ENCODE data around the gene SZRD1. TPM values are rescaled to one million over a fixed set of nuclear protein-coding genes. Genes with fewer than 3 reads are reported as not detected.

The SZRD1 gene
- total and polyA plus RNA-seq, 2 of the 4 experiments (the other 2 are of a cell fraction) = 119 to 149 TPM

DNA sequence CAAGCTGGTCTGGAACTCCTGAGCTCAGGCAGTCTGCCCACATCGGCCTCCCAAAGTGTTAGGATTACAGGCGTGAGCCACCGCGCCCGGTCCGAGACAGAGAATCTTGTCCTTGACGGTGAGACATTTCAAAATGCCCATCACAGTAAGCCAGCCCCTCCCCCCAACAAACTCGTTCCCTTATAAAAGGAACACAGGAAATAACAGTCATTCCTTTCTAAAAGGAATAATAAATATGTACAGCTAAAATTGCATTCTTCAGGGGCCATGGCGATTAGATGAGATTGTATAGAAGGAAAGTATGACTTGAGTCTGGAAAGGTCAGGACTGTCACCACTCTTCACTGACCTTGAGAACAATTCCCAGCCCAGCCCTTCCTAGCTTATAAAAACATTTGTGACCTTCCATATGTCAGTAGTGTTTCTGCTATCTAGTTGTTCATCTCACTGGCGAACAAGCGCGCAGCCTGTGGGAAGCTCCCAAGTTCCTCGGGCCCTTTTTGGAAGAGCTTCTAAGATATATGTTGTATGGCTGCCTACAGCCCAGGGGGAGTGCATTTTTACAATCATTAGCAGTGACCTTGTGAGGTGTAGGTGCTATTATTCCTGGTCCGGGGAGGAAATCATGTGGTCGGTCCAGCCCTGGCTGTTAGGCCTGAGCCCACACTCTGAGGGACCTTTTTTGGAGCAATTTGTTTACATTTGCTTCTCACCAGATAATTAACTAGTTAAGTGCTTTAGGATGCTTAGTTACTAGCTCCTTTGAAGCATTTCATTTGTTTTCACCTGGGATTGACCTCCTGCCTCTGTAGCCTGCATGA lies 8.7 kb downstream of the SZRD1 start:
- Histone ChIP-seq H2BK120ac (ENCODE audit: low read depth, low read length) (peak overlapping the region; percentile 93), H4K91ac (ENCODE audit: insufficient read depth, low read depth, low read length) (peak overlapping the region; percentile 94), H3K14ac (replicated peaks; ENCODE audit: low read depth, low read length) (peak overlapping the region; percentile 90), H2AK9ac (replicated peaks; ENCODE audit: low read depth, low read length, poor library complexity) (peak overlapping the region; percentile 84), H3K18ac (ENCODE audit: low read depth, low read length) (peak overlapping the region; percentile 86), H3K4me3 (ENCODE audit: insufficient read depth, low read depth, low read length) (no peak overlapping the region), H4K5ac (ENCODE audit: low read depth, low read length) (peak overlapping the region; percentile 43), H4K20me1 (ENCODE audit: insufficient read depth, low read length) (peaks cover 51% of the 10 kb centered on the region), H3K56ac (ENCODE audit: extremely low read depth, insufficient read depth, low read length) (peak overlapping the region; percentile 64), H3K27ac (ENCODE audit: insufficient read depth, low read length) (peak overlapping the region; percentile 96), H3K4ac (ENCODE audit: low read depth, low read length) (peak overlapping the region; percentile 98), H3K79me1 (ENCODE audit: low read depth in 1 of 2, low read length in 2 of 2) (peaks cover 6 to 52% of the 10 kb centered on the region in 2 experiments), H2BK15ac (ENCODE audit: low read depth, low read length) (peak overlapping the region; percentile 91; the same call in 2 of the 3 replicates), H2AK5ac (ENCODE audit: low read depth, low read length) (peak overlapping the region; percentile 98), H2AFZ (replicated peaks; ENCODE audit: low read length, poor library complexity) (no peak overlapping the region), H3K4me1 (ENCODE audit: control insufficient read depth, insufficient read depth, low read length) (peaks cover 33% of the 10 kb centered on the region), H2BK5ac (ENCODE audit: low read depth, low read length, poor library complexity, severe bottlenecking) (peak overlapping the region; percentile 93), H2BK20ac (ENCODE audit: low read depth, low read length) (peak overlapping the region; percentile 98), H3K9me1 (ENCODE audit: insufficient read depth, low read length) (peaks cover 25% of the 10 kb centered on the region), H3K9me3 (ENCODE audit: control insufficient read depth, insufficient read depth, low read length) (no peaks in the 10 kb centered on the region), H3K9ac (ENCODE audit: low read depth, low read length) (peak overlapping the region; percentile 19), H3K36me3 (ENCODE audit: control insufficient read depth, insufficient read depth, low read length) (no peaks in the 10 kb centered on the region), H3K23ac (ENCODE audit: low read depth, low read length) (peak overlapping the region; percentile 92), H4K8ac (ENCODE audit: low read depth in 2 of 2, low read length in 2 of 2) (peak overlapping the region; percentile 59 to 96), H3K4me2 (ENCODE audit: low read depth, low read length) (peak overlapping the region; percentile 50), H3K27me3 (ENCODE audit: control insufficient read depth, insufficient read depth, low read length) (no peaks in the 10 kb centered on the region)
- in situ Hi-C loops (cut with MboI; ENCODE audit: low sequenced_read_pairs) = no loop called here
- POLR2A ChIA-PET (ENCODE audit: unreplicated experiment) = interaction anchor here (0.8 kb wide), 1 partner anchor 10 kb away, joined by 3 read pairs; no protein-coding TSS in a partner anchor
- BruUV-seq (replicated peaks) = no TSS peak
- ATAC-seq (ENCODE audit: low read depth) = peak; percentile 70
- TF ChIP-seq MAZ (IDR thresholded peaks at IDR 0.05; ENCODE audit: borderline replicate concordance, low read depth, low read length) (no peak), BHLHE40 (IDR thresholded peaks at IDR 0.05; ENCODE audit: low read depth, low read length) (peak; percentile 3; the same call in 1 of the 2 replicates), SMC3 (IDR thresholded peaks at IDR 0.05; ENCODE audit: low read depth, low read length) (no peak), MAFK (IDR thresholded peaks at IDR 0.05; ENCODE audit: low read depth, low read length) (0 out of 2 replicates have a peak, but pooled peaks have one; percentile 3), RCOR1 (IDR thresholded peaks at IDR 0.05; ENCODE audit: insufficient replicate concordance, low read length) (no peak), POLR2A (IDR thresholded peaks at IDR 0.05; ENCODE audit: low read depth, low read length) (no peak), CHD1 (IDR thresholded peaks at IDR 0.05; ENCODE audit: low read depth, low read length) (no peak), RFX5 (IDR thresholded peaks at IDR 0.05; ENCODE audit: low read depth, low read length) (no peak)
- TF ChIP-seq, protein P1, sequence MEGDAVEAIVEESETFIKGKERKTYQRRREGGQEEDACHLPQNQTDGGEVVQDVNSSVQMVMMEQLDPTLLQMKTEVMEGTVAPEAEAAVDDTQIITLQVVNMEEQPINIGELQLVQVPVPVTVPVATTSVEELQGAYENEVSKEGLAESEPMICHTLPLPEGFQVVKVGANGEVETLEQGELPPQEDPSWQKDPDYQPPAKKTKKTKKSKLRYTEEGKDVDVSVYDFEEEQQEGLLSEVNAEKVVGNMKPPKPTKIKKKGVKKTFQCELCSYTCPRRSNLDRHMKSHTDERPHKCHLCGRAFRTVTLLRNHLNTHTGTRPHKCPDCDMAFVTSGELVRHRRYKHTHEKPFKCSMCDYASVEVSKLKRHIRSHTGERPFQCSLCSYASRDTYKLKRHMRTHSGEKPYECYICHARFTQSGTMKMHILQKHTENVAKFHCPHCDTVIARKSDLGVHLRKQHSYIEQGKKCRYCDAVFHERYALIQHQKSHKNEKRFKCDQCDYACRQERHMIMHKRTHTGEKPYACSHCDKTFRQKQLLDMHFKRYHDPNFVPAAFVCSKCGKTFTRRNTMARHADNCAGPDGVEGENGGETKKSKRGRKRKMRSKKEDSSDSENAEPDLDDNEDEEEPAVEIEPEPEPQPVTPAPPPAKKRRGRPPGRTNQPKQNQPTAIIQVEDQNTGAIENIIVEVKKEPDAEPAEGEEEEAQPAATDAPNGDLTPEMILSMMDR (conservative IDR thresholded peaks at IDR 0.05; ENCODE audit: low read depth, low read length) = no peak
- TF ChIP-seq, protein P2, sequence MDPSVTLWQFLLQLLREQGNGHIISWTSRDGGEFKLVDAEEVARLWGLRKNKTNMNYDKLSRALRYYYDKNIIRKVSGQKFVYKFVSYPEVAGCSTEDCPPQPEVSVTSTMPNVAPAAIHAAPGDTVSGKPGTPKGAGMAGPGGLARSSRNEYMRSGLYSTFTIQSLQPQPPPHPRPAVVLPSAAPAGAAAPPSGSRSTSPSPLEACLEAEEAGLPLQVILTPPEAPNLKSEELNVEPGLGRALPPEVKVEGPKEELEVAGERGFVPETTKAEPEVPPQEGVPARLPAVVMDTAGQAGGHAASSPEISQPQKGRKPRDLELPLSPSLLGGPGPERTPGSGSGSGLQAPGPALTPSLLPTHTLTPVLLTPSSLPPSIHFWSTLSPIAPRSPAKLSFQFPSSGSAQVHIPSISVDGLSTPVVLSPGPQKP (IDR thresholded peaks at IDR 0.05; ENCODE audit: borderline replicate concordance, low read depth, low read length) = no peak
- dilution Hi-C loops (cut with HindIII; ENCODE audit: low sequenced_read_pairs, unreplicated experiment) = no loop called here
- intact Hi-C loops (cut with micrococcal nuclease) = no loop called here
- DNase-seq = peak; percentile 78
- CTCF ChIA-PET = interaction anchor here (1.0 to 1.1 kb wide), 2 partner anchors 11 to 18 kb away, joined by 3 read pairs; no protein-coding TSS in a partner anchor
- WGBS, 2 experiments (ENCODE audit: extremely low coverage in 2 of 2, insufficient read length in 1 of 2) = 37% methylated on average over 5 of the region's 15 CpGs; no CpG with 5 or more reads in 1 of the 2 experiments

Data from IMR-90 (cell line).